LNCaP clone FGC (cell line): ENCODE measurements around the gene TTC39B.

Experiments used
- DNase-seq: peaks from one replicate; pipeline ENCODE4 v3.0.0-alpha.2; 2011; ENCODE audit warnings: low read depth
- H3K4me3 ChIP-seq: 2 replicates; pipeline ENCODE4 v1.5.1; 2011; ENCODE audit warnings: mild to moderate bottlenecking, low read depth, low read length, control low read depth
- TF ChIP-seq, protein P1 (sequence below): IDR thresholded peaks from 2 replicates; pipeline ENCODE4 v1.5.1; 2012; ENCODE audit warnings: mild to moderate bottlenecking; ENCODE audit not compliant: control insufficient read depth, insufficient read depth; ENCODE audit errors: extremely low read depth

Gene TTC39B

DNA sequence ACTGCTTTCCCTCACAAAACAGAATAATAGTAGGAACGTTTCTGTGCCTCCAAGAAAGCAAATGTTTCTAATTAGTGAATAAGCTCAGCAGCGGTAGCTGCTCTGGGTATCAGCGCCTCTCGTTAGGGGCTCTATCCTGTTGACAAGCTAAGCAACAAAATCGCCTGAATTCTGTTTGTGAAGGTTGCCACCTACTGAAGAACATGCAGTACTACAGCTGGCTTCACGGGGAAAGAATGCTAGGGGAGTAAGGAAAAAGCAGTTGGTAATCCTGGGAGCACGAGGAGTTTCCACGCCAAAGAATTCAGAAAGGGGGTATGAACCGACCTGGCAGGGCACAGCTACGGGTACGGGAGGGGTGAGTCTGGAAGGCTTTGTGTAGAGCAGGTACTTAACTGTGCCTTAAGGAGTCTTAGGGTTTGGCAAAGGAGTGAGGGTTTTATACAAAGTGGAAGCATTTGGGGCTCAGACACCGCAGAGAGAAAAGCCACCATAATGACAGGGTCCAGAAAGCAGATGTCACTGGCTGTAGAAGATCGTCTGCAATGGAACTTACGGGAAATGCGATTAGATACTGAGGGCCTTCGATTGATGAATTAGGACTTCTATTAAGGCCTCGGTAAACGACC is 171.7 kb downstream of the TTC39B start:
- peak; percentile 31 for DNase-seq
- TF ChIP-seq, protein P1, sequence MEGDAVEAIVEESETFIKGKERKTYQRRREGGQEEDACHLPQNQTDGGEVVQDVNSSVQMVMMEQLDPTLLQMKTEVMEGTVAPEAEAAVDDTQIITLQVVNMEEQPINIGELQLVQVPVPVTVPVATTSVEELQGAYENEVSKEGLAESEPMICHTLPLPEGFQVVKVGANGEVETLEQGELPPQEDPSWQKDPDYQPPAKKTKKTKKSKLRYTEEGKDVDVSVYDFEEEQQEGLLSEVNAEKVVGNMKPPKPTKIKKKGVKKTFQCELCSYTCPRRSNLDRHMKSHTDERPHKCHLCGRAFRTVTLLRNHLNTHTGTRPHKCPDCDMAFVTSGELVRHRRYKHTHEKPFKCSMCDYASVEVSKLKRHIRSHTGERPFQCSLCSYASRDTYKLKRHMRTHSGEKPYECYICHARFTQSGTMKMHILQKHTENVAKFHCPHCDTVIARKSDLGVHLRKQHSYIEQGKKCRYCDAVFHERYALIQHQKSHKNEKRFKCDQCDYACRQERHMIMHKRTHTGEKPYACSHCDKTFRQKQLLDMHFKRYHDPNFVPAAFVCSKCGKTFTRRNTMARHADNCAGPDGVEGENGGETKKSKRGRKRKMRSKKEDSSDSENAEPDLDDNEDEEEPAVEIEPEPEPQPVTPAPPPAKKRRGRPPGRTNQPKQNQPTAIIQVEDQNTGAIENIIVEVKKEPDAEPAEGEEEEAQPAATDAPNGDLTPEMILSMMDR = peak; percentile 92
- H3K4me3 ChIP-seq = no peak overlapping the region

DNA sequence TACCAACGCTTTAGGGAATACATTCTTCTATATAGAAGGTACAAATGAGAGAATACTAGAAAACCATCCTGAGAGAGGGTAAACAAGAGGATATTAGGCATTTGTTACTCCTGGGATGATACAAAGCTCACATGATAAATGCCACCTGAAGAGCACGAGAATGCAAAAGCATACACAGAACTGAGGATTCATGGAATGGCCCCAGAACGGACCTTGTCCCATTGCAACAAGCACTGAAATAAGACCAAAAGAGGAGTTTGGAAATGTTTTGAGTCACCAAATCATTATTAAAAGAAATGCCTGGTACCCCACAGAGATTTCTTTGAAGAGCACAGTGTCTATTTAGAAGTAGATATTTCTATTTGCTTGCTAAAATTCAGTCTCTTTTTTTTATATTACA is 173.5 kb downstream of the TTC39B start:
- TF ChIP-seq, protein P1 = no peak
- no peak for DNase-seq
- H3K4me3 ChIP-seq = no peak overlapping the region

DNA sequence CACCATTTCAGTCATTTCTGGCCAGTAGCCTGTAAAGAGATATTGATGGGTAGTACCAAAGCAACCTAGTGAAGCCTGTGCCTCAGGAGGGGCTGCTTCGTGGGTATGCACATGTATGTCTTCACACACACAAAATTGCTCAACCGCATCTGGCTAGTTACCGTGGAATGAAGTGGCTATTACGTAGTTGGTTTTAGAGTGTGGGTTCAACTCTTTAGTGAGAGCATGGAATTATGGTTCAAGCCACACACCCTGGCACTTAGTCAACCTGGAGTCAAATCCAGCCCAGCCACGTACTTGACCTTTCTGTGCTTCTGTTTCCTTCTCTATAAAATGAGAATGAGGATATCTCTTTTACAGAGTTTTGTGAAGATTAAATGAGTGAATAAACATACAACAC is 174.9 kb downstream of the TTC39B start:
- DNase-seq = no peak
- no peak overlapping the region for H3K4me3 ChIP-seq
- TF ChIP-seq, protein P1 = no peak

DNA sequence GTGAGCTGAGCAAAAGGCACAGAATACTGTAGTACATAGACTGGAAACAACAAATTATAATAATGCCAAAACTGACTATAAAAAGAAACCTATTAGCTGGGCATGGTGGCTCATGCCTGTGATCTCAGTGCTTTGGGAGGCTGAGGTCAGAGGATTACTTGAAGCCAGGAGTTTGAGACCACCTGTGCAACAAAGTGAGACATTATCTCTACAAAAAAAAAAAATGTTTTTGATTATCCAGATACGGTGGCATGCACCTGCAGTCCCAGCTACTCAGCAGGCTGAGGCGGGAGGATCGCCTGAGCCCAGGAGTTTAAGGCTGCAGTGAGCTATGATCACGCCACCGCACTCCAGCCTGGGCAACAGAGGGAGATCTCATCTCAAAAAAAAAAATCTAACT is 175.9 kb downstream of the TTC39B start:
- DNase-seq = no peak
- TF ChIP-seq, protein P1 = no peak
- no peak overlapping the region for H3K4me3 ChIP-seq

DNA sequence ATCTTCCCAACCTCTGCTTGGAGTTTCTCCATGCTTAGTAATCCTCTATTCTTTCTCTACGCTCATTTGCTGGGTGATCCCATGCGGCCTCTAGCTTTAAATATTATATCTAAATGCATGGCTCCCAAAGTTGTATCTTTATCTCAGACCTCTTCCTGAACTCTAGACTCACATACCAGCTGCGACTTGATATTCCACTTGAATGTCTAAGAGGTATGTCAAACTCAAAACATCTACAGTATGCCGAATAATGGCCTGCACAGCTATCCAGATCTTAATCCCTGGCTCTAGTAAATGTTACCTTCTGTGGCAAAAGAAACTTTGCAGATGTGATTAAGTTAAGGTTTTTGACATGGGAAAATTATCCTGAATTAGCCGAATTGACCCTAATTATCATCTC is 179.2 kb downstream of the TTC39B start:
- TF ChIP-seq, protein P1 = no peak
- H3K4me3 ChIP-seq = no peak overlapping the region
- no peak for DNase-seq

DNA sequence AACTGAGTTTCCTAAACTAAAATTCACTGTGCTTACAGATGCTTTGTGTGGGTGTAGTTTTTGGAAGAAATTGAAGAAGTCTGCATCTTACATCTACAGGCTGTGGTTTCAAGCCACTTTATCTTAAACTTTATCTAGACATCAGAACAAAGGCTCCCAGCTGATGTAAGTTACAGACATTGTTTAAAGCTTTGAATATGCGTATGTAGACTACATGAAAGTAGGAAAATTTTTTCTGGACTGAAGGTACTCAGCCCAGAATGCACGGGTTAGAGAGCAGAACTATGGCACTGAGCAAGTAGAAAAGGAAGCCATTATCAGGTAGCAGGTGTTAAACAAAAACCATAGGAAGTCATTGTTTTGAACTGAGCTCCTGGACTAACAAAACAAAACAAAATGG is 185.4 kb downstream of the TTC39B start:
- no peak overlapping the region for H3K4me3 ChIP-seq
- TF ChIP-seq, protein P1 = no peak
- no peak for DNase-seq

DNA sequence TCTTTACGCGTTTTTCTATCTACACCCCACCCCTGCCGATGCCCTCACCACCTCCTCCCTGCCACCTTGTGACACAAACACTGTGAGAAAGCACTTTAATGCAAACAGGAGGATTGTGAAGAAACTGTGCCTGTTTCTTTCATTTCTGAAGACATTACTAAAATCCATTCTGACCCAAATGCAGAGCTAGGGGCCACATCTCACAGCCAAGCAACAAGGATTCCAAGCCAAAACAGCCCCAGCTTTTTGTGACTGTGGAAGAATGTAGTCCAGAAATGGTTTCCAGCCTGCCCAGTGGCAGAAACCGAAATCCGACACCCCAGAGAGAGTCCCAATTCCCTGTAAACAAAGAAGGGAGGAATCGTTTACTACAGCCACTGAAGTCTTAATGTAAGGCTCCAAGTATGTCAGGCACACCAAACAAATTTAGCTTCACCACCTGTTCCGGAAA is 190.9 kb downstream of the TTC39B start:
- TF ChIP-seq, protein P1 = no peak
- no peak overlapping the region for H3K4me3 ChIP-seq
- DNase-seq = no peak
